Esophagus muscularis mucosa (tissue), 4 donors: ENCODE data around the gene PHACTR3. TPM values are rescaled to one million over a fixed set of nuclear protein-coding genes. Genes with fewer than 3 reads are reported as not detected.
"Not testable (repeated sequence)": the region's sequence is repeated elsewhere in the genome, so short reads cannot be mapped to it uniquely, and the experiment has no call there.

Experiments used
- DNase-seq: peaks from one replicate; pipeline ENCODE4 v3.0.0-alpha.2; 2017; ENCODE audit errors: extremely low spot score
- H3K27ac ChIP-seq, 4 donors: fragments of 200-600 bp; sonication (generic); replicated peaks in 1 of 4; 1 replicate in 3 of 4; 2 replicates in 1 of 4; pipeline ENCODE4 v1.5.1; 2016 to 2019; ENCODE audit warnings: mild to moderate bottlenecking in 1 of 4
- H3K27me3 ChIP-seq, 4 donors: fragments of 200-600 bp; sonication (generic); one replicate each; pipeline versions ENCODE4 v1.5.1 to v1.6.0; 2016 to 2019
- H3K36me3 ChIP-seq, 4 donors: fragments of 200-600 bp; sonication (generic); one replicate each; pipeline ENCODE4 v1.5.1; 2016 to 2019
- H3K4me1 ChIP-seq, 4 donors: fragments of 200-600 bp; sonication (generic); one replicate each; pipeline ENCODE4 v1.5.1; 2016 to 2019
- H3K4me3 ChIP-seq, 4 donors: fragments of 200-600 bp; sonication (generic); 1 replicate in 2 of 4; 2 replicates in 2 of 4; pipeline ENCODE4 v1.5.1; 2016 to 2019; ENCODE audit warnings: mild to moderate bottlenecking in 4 of 4, moderate library complexity in 1 of 4
- H3K9me3 ChIP-seq, 4 donors: fragments of 200-600 bp; sonication (generic); 1 replicate in 3 of 4; 2 replicates in 1 of 4; pipeline ENCODE4 v1.5.1; 2016 to 2019
- CTCF ChIP-seq, 3 experiments: fragments of 200-600 bp in 2 of 3; fragments of 450-650 bp in 1 of 3; sonication (generic) in 2 of 3; IDR thresholded peaks; one replicate each; pipeline ENCODE4 v1.5.1; 2017 to 2019; ENCODE audit warnings: antibody characterized with exemption in 3 of 3, mild to moderate bottlenecking in 2 of 3, moderate library complexity in 1 of 3
- EP300 ChIP-seq: sonication (generic); formaldehyde crosslinking; IDR thresholded peaks from one replicate; pipeline ENCODE4 v1.6.1; 2017; ENCODE audit warnings: antibody characterized with exemption
- POLR2A ChIP-seq: fragments of 450-650 bp; IDR thresholded peaks from one replicate; pipeline ENCODE4 v1.6.1; 2017; ENCODE audit warnings: antibody characterized with exemption, moderate library complexity, mild to moderate bottlenecking, low read depth
- POLR2AphosphoS5 ChIP-seq, 2 donors: sonication (generic); formaldehyde crosslinking; IDR thresholded peaks; one replicate each; pipeline ENCODE4 v1.6.1; 2017; ENCODE audit warnings: antibody characterized with exemption in 2 of 2
- WGBS: methylation state at CpG from one replicate; pipeline ENCODE4 v1.1.5; 2018; 5-methylcytosine and 5-hydroxymethylcytosine counted together
- intact Hi-C: fragments of 100-400 bp; cut with DNase I; formaldehyde crosslinking; loops from one replicate; pipeline ENCODE4 v1.15.1; 2023
- total RNA-seq, 4 donors: library from RNA; depleted of rRNA; stranded (reverse); fragments of >200 nt; gene quantifications; one replicate each; pipeline versions ENCODE4 v1.1.0 to v1.2.1, GENCODE V29; 2016

The PHACTR3 gene
- total RNA-seq, 4 donors from 2014 or later, result 0.17 to 0.86 (median 0.56) TPM

- H3K4me1 ChIP-seq, result peaks cover 16 to 24% (median 20%) of the 10 kb centered on the region in 4 donors
- intact Hi-C loops, result no loop called here
- peaks cover 0 to 61% (median 7%) of the 10 kb centered on the region in 4 donors for H3K27me3 ChIP-seq
- H3K4me3 ChIP-seq, result no peak overlapping the region
- DNase-seq, result no peak
- no peak overlapping the region for H3K27ac ChIP-seq
- TF ChIP-seq POLR2AphosphoS5 (IDR thresholded peaks at IDR 0.05) (no peak), EP300 (no peak), POLR2A (no peak), CTCF (IDR thresholded peaks at IDR 0.05) (no peak)
- no peaks in the 10 kb centered on the region for H3K9me3 ChIP-seq
- 81% methylated on average over 4 of the region's 4 CpGs for WGBS
- no peaks in the 10 kb centered on the region for H3K36me3 ChIP-seq
These were observed 233.5 kb downstream of the PHACTR3 start for GRCh38 chr20:59837623-59838394.

GRCh38 chr20:59839400-59839799, 235.1 kb downstream of the PHACTR3 start:
- Histone ChIP-seq H3K36me3 (no peaks in the 10 kb centered on the region), H3K27me3 (peaks cover 0 to 66% (median 7%) of the 10 kb centered on the region in 4 donors), H3K9me3 (no peaks in the 10 kb centered on the region), H3K4me3 (no peak overlapping the region), H3K27ac (no peak overlapping the region), H3K4me1 (peaks cover 16 to 24% (median 20%) of the 10 kb centered on the region in 4 donors)
- no peak for TF ChIP-seq EP300
- no peak for TF ChIP-seq CTCF (IDR thresholded peaks at IDR 0.05)
- TF ChIP-seq POLR2AphosphoS5 (IDR thresholded peaks at IDR 0.05), result no peak
- no peak for TF ChIP-seq POLR2A
- no peak for DNase-seq
- WGBS, result 85% methylated on average over 5 of the region's 5 CpGs
- intact Hi-C loops, result no loop called here

GRCh38 chr20:59845472-59845871, 241.1 kb downstream of the PHACTR3 start:
- 86% methylated on average over 3 of the region's 3 CpGs for WGBS
- no peaks in the 10 kb centered on the region for H3K4me1 ChIP-seq
- no peak for DNase-seq
- TF ChIP-seq POLR2AphosphoS5 (IDR thresholded peaks at IDR 0.05) (no peak), CTCF (IDR thresholded peaks at IDR 0.05) (no peak), EP300 (no peak), POLR2A (no peak)
- H3K27ac ChIP-seq, result no peak overlapping the region
- intact Hi-C loops, result loop anchor here (5.0 kb wide), 1 partner anchor 63 kb away; no protein-coding TSS in a partner anchor
- no peaks in the 10 kb centered on the region for H3K9me3 ChIP-seq
- H3K36me3 ChIP-seq, result no peaks in the 10 kb centered on the region
- peaks cover 0 to 26% (median 0%) of the 10 kb centered on the region in 4 donors for H3K27me3 ChIP-seq
- H3K4me3 ChIP-seq, result no peak overlapping the region

GRCh38 chr20:59848182-59848581, 243.8 kb downstream of the PHACTR3 start:
- Histone ChIP-seq H3K36me3 (no peaks in the 10 kb centered on the region), H3K27me3 (peaks cover 0 to 4% (median 0%) of the 10 kb centered on the region in 4 donors), H3K9me3 (no peaks in the 10 kb centered on the region), H3K4me1 (no peaks in the 10 kb centered on the region), H3K4me3 (no peak overlapping the region), H3K27ac (no peak overlapping the region)
- intact Hi-C loops, result loop anchor here (5.0 kb wide), 1 partner anchor 66 kb away; no protein-coding TSS in a partner anchor
- WGBS, result 68% methylated on average over 2 of the region's 2 CpGs
- no peak for DNase-seq
- TF ChIP-seq POLR2A (no peak), POLR2AphosphoS5 (IDR thresholded peaks at IDR 0.05) (no peak)

- Histone ChIP-seq H3K4me1 (no peaks in the 10 kb centered on the region), H3K27ac (no peak overlapping the region), H3K9me3 (no peaks in the 10 kb centered on the region), H3K4me3 (no peak overlapping the region), H3K27me3 (no peaks in the 10 kb centered on the region), H3K36me3 (no peaks in the 10 kb centered on the region)
- intact Hi-C loops, result no loop called here
- 59% methylated on average over 7 of the region's 7 CpGs for WGBS
- no peak for TF ChIP-seq EP300
- TF ChIP-seq CTCF (IDR thresholded peaks at IDR 0.05), result peak; percentile 54 to 77 (median 67)
- TF ChIP-seq POLR2AphosphoS5 (IDR thresholded peaks at IDR 0.05), result no peak
- TF ChIP-seq POLR2A, result no peak
- DNase-seq, result no peak
These were observed 245.8 kb downstream of the PHACTR3 start for GRCh38 chr20:59850018-59850641.

- WGBS, result 100% methylated on average over 1 of the region's 1 CpG
- intact Hi-C loops, result not testable (repeated sequence)
These were observed 252.2 kb downstream of the PHACTR3 start for GRCh38 chr20:59856526-59856925.

GRCh38 chr20:59856941-59857340, 252.6 kb downstream of the PHACTR3 start:
- H3K27me3 ChIP-seq, intact Hi-C loops: not testable (repeated sequence)
- 91% methylated on average over 5 of the region's 5 CpGs for WGBS

More at GRCh38 chr20:59856526-59856925, 252.2 kb downstream of the PHACTR3 start:
- H3K36me3 ChIP-seq, H3K27ac ChIP-seq, DNase-seq, H3K9me3 ChIP-seq, H3K4me3 ChIP-seq, H3K4me1 ChIP-seq, H3K27me3 ChIP-seq: not testable (repeated sequence)

More at GRCh38 chr20:59856941-59857340, 252.6 kb downstream of the PHACTR3 start:
- not testable (repeated sequence) for H3K9me3 ChIP-seq, H3K4me1 ChIP-seq, DNase-seq, H3K4me3 ChIP-seq, H3K27ac ChIP-seq, H3K36me3 ChIP-seq
